C1 segment of cervical spinal cord (tissue), 14 donors: ENCODE measurements around the gene TRIM27.
"Not testable (repeated sequence)": the region's sequence is repeated elsewhere in the genome, so short reads cannot be mapped to it uniquely, and the experiment has no call there.

Experiments used
- DNase-seq, 14 donors: peaks; one replicate each; lab custom pipeline; 2025; lab: John Stamatoyannopoulos, UW

Gene TRIM27

DNA sequence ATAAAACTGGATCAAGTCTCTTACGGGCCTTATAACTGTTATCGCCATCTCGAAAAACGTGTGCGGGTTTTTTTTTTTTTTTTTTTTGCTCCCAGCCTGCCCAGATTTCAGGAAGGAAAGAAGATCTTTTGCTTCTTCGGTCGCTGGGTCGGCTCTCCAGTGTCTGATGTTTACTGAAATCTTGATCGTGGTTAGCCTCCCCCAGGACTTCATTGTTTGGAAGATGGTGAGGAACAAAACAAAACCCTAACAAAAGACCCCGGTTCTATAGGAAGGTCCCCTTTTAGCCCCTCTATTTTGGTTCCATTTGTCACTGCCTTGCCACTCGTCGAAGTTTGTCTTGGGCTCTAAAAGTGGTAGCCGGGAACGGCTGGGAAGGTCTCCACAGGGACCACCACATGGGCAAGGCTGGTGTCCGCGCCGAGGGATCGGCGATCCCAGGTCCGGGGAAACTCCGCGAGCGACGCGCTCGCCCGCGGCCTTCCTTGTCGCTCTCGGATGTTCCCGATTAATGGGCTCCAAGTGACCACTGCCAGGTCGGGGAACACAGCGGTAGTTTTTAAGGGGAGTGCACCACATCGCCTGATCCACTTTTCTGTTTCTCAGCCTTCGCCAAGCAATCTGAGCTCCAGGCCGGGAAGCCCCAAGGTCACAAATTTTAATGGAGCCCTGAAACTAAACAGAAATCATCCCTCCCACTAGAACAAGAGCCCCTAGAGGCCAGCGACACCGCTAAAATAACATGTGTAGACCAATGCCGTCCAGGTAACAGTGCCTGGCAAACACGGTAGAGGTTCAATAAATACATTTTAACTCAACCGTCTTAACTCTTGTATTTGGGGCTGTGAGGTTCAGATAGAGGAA lies 27.0 kb downstream of the TRIM27 start:
- peak in 13 of 14 donors; percentile 15 to 77 (median 60) for DNase-seq

DNA sequence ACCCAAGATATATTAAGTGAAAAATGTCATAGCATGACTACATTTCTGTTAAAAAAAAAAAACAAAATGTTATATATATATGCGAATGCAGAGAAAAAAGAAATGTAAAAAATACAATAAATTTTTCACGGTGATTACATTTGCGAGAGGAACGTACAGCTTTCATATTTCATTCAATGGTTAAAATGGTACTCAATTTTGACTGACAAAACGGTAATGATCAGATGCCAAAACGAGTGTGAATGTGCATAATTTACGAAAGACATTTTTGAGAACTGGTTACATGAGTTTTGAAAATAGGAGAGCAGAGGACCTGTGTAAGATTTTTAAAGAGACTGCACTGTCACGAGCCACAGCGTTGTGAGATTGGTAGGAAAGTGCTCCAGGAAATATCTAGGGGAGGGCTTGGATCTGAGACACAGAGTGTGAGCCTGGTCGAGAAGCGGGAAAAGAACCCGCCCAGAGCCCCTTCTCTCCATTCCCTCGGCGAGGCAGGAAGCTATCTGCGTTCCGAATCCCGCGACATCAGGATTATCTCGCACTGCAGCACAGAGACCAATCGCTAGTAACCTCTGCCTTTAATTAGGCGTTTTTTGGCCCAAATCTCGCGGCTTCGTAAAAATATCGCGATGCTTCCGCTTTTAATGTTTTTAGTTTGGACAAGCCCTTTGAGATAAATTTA lies 28.5 kb downstream of the TRIM27 start:
- DNase-seq = peak; percentile 1 to 92 (median 76)

DNA sequence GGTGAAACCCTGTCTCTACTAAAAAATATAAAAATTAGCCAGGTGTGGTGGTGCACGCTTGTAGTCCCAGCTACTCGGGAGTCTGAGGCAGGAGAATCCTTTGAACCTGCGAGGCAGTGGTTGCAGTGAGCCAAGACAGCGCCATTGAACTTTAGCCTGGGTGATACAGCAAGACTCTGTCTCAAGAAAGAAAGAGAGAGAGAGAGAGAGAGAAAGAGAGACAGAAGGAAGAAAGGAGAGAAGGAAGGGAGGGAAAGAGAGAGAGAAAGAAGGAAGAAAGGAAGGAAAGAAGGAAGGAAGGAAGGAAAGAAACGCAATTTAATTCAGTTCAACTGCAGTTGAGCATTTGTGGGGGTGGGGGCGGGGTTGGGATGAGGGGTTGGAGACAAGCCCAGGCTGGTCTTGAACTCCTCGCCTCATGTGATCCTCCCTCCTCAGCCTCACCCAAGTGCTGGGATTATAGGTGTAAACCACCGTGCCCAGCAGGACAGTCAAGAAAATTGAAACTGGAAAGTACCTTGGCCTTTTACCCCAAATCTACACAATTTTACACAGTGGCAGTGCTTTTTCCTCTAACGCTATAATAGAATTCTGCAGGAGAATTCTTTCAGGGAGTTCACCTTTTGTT lies 30.5 kb downstream of the TRIM27 start:
- DNase-seq = no peak

GRCh38 chr6:28892525-28892924 lies 31.3 kb downstream of the TRIM27 start:
- no peak for DNase-seq

GRCh38 chr6:28887796-28888496 lies 35.8 kb downstream of the TRIM27 start:
- DNase-seq = no peak

DNA sequence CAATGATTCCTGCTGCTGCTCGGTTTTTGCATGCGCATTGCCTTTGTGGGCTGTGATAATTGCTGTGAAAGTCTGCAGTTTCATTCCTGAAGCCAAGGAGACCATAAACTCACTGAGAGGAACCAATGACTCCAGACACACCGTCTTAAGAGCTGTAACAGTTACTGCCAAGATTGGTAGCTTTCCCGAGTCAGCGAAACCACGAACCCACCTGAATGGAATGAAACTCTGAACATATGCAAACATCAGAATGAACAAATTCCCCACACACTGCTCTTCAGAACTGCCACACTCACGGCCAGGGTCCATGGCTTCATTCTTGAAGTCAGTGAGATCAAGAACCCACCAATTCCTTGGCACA lies 37.7 kb downstream of the TRIM27 start:
- no peak for DNase-seq

- DNase-seq = no peak
Measured at GRCh38 chr6:28884423-28885131, 39.2 kb downstream of the TRIM27 start.

GRCh38 chr6:28880894-28881780 lies 42.6 kb downstream of the TRIM27 start:
- peak in 13 of 14 donors; percentile 1 to 72 (median 38) for DNase-seq

DNA sequence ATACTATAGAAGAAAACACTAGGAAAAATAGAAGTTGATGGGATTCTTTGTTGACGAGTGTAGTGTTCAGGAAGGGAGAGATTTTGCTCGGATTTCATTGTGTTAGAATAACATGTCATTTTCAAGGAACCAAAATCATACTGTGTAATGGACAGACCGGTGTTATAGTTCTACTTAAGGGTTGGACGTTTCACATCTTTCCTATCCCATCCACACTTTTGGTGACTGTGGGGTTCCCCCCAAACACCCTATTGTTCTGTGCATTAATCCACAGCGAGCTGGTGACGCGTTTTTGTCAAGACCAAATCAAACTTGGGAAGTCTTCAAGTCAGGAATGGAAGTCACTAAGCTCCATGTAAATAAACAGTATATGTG lies 43.3 kb downstream of the TRIM27 start:
- no peak for DNase-seq

- no peak for DNase-seq
Measured at GRCh38 chr6:28876710-28877109, 47.1 kb downstream of the TRIM27 start.

DNA sequence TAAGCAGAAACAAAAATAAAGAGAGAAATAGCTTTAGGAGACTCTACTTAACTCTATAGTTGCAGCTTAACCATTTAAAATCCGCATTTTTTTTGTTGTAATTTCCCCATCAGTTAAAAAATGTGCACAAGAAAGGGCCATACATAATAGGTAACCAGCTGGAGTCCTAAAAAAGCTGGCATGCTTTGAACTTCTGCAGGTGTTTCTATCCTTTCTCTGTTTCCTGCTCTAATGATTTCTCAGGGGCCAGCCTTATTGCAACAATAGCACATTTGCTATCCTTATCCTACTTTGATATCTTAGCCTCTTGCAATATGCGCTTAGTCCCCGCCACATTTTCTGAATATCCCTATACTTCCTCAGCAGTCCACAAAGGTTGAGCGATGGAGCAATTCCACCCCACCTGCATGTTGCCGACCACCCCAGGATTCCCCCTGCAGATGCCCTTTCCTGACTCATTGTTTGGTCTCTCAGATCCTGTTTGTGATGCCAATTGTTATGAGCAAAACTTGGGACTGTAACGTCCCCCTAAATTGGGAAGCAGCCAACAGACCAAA lies 48.5 kb downstream of the TRIM27 start:
- no peak for DNase-seq

- DNase-seq = not testable (repeated sequence)
Measured at GRCh38 chr6:28872157-28872817, 51.5 kb downstream of the TRIM27 start.

DNA sequence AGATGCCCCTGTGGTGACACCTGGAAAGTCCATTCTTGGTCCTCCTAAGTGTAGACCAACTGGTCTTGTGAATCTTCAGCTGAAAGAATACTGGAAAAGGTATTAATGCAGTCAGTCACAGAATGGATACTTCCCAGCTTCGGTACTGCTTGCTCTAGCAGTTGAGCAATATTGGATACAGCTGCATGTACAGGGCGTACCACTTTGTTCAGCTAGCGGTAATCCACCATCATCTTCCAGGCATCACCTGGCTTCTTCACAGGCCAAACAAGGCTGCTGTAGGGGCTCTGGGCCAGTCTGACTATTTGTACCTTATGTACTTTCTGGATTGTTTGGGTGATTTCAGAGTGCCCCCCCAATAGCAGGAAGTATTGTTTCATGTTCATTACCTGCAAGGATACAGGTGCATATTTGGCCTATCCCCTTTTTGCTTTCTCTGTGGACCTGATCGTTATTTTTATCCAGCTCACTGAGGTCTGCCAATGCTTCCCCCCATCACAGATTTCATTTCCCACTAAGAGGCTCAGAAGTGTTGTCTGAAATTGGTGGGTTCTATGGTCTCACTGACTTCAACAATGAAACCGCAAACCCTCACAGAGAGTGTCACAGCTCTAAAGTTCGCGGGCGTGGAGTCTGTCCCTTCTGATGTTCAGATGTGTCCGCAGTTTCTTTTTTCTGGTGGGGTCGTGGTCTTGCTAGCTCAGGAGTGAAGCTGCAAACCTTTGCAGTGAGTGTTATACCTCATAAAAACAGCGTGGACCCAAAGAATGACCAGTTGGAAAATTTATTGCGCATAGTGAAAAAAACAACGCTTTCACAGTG lies 52.2 kb downstream of the TRIM27 start:
- no peak for DNase-seq

- no peak for DNase-seq
Measured at GRCh38 chr6:28868873-28869272, 54.9 kb downstream of the TRIM27 start.

DNA sequence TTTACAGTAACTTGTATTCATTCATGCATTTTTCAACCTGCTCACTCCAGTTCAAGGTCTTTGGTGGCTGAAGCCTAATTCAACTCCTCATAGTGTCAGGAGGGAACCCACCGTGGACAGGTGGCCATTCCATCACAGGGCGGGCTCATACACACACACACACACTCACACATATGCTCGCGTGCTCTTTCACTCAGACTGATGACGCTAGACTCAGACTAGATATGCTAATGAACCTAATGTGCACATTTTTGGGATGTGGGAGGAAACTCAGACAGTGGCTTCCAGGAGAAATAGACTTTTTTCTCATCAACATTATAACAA lies 56.7 kb downstream of the TRIM27 start:
- peak in 1 of 14 donors; percentile 56 for DNase-seq

DNA sequence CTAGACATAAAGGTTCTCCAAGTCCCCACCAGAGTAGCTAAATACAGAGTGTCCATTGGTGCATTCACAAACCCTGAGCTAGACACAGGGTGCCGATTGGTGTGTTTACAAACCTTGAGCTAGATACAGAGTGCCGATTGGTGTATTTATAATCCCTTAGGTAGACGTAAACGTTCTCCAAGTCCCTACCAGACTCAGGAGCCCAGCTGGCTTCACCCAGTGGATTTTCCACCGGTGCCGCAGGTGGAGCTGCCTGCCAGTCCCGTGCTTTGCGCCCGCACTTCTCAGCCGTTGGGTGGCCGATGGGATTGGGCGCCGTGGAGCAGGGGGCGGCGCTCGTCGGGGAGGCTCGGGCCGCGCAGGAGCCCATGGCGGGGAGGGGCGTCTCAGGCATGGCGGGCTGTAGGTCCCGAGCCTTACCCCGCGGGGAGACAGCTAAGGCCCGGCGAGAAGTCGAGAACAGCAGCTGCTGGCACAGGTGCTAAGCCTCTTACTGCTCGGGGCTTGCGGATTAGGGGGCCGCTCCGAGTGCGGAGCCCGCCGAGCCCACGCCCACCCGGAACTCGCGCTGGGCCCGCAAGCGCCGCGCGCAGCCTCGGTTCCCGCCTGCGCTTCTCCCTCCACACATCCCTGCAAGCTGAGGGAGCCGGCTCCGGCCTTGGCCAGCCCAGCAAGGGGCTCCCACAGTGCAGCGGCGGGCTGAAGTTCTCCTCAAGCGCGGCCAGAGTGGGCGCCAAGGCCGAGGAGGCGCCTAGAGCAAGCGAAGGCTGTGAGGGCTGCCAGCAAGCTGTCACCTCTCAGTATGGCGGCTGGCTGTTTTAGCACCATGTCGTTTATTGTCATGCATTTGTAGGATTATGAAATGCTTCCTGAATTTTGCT lies 57.3 kb downstream of the TRIM27 start:
- DNase-seq = peak in 13 of 14 donors; percentile 7 to 71 (median 51)

- no peak for DNase-seq
Measured at GRCh38 chr6:28865401-28866204, 58.2 kb downstream of the TRIM27 start.
